Prostate gland (tissue), 2 donors: ENCODE results near the gene P2RY2.

Source experiments
- POLR2A ChIP-seq: fragments of 450-650 bp; IDR thresholded peaks from one replicate; pipeline ENCODE4 v1.6.1; 2016; ENCODE audit warnings: antibody characterized with exemption, mild to moderate bottlenecking
- TF ChIP-seq, protein P1 (sequence below), 4 experiments: fragments of 200-600 bp in 2 of 4; fragments of 450-650 bp in 2 of 4; sonication (generic) in 2 of 4; IDR thresholded peaks; 1 replicate in 3 of 4; 2 replicates in 1 of 4; pipeline ENCODE4 v1.5.1; 2016 to 2019; ENCODE audit warnings: antibody characterized with exemption in 4 of 4, mild to moderate bottlenecking in 2 of 4, moderate library complexity in 2 of 4

DNA sequence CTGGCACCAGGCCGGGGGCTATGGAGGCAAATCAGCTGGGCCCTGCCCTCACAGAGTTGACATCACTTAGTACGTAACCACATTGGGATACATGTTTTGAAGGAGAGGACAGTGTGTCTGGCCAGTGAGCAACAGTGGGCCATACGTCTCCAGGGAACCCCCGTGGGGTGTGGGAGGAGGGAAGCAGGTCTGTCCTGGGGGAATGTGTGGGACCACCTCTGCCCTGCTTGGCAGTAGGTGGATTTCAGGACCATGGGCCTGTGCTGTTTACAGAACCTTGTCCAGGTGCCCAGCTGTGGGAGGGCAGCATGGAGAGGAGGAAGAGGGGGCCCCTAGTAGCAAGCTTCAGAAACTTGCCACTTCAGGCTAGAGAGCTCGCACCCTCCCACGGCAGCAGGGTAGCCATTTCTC lies 21.0 kb downstream of the P2RY2 start:
- TF ChIP-seq, protein P1, sequence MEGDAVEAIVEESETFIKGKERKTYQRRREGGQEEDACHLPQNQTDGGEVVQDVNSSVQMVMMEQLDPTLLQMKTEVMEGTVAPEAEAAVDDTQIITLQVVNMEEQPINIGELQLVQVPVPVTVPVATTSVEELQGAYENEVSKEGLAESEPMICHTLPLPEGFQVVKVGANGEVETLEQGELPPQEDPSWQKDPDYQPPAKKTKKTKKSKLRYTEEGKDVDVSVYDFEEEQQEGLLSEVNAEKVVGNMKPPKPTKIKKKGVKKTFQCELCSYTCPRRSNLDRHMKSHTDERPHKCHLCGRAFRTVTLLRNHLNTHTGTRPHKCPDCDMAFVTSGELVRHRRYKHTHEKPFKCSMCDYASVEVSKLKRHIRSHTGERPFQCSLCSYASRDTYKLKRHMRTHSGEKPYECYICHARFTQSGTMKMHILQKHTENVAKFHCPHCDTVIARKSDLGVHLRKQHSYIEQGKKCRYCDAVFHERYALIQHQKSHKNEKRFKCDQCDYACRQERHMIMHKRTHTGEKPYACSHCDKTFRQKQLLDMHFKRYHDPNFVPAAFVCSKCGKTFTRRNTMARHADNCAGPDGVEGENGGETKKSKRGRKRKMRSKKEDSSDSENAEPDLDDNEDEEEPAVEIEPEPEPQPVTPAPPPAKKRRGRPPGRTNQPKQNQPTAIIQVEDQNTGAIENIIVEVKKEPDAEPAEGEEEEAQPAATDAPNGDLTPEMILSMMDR (IDR thresholded peaks at IDR 0.05) = no peak
- TF ChIP-seq POLR2A = no peak
